GM18502 (cell line): ENCODE data around the gene PTGES2.
A peak's percentile ranks its signal among the peaks of the same experiment; 100 is the strongest.

Experiments used
- ATAC-seq: cut with Tn5 transposase; IDR thresholded peaks from one replicate; pipeline ENCODE4 v1.9.1; 2021; ENCODE audit warnings: mild to moderate bottlenecking; ENCODE audit not compliant: unreplicated experiment, poor library complexity

PTGES2 gene

GRCh38 chr9:128127568-128127989 is at the start of gene PTGES2:
PTGES2 (minus strand) TSS chr9:128127729; CDS start chr9:128127717, 12 bp downstream.
- peak; percentile 62 for ATAC-seq

GRCh38 chr9:128175726-128176125 is 48.2 kb upstream of the PTGES2 start:
- ATAC-seq = no peak

- no peak for ATAC-seq
Measured at GRCh38 chr9:128175102-128175563, 47.6 kb upstream of the PTGES2 start.

GRCh38 chr9:128174062-128174461 is 46.5 kb upstream of the PTGES2 start:
- ATAC-seq = no peak

- no peak for ATAC-seq
Measured at GRCh38 chr9:128169925-128170324, 42.4 kb upstream of the PTGES2 start.

- no peak for ATAC-seq
Measured at GRCh38 chr9:128169492-128169891, 42.0 kb upstream of the PTGES2 start.

GRCh38 chr9:128168731-128169308 is 41.3 kb upstream of the PTGES2 start:
- no peak for ATAC-seq

- ATAC-seq = no peak
Measured at GRCh38 chr9:128167209-128167608, 39.7 kb upstream of the PTGES2 start.

- no peak for ATAC-seq
Measured at GRCh38 chr9:128166169-128166568, 38.6 kb upstream of the PTGES2 start.

- no peak for ATAC-seq
Measured at GRCh38 chr9:128164307-128164885, 36.9 kb upstream of the PTGES2 start.

GRCh38 chr9:128163523-128164306 is 36.2 kb upstream of the PTGES2 start:
- ATAC-seq = no peak

- ATAC-seq = no peak
Measured at GRCh38 chr9:128163027-128163515, 35.5 kb upstream of the PTGES2 start.

- ATAC-seq = no peak
Measured at GRCh38 chr9:128162215-128163026, 34.9 kb upstream of the PTGES2 start.

GRCh38 chr9:128161215-128161902 is 33.8 kb upstream of the PTGES2 start:
- ATAC-seq = no peak

GRCh38 chr9:128160603-128160987 is 33.1 kb upstream of the PTGES2 start:
- peak; percentile 13 for ATAC-seq

GRCh38 chr9:128159784-128160602 is 32.5 kb upstream of the PTGES2 start, which contains the start of gene BBLN:
BBLN (plus strand) TSS chr9:128160265; CDS start chr9:128160408, 143 bp downstream.
- peak; percentile 74 for ATAC-seq

- ATAC-seq = peak; percentile 31
Measured at GRCh38 chr9:128159522-128159783, 31.9 kb upstream of the PTGES2 start.

GRCh38 chr9:128155736-128156500 is 28.4 kb upstream of the PTGES2 start:
- no peak for ATAC-seq
